ENCODE data around the gene ORM2. TPM values are rescaled to one million over a fixed set of nuclear protein-coding genes. Genes with fewer than 3 reads are reported as not detected.

ORM2 gene
- total and polyA plus RNA-seq, 2 of the 4 experiments (the other 2 are of a cell fraction), result not detected

DNA sequence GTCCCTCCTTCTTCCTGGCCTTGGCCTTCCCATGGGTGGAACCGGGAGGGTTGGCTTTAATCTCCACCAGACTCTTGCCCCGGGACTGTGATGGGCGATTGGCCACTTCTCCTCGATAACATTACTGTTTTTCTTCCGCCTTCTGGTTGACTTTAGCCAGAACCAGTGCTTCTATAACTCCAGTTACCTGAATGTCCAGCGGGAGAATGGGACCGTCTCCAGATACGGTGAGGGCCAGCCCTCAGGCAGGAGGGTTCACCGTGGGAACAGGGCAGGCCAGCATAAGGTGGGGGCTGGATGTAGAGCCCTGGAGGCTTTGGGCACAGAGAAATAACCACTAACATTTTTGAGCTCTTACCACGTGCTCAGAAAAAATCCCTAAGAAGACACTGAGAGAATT lies 967 bp downstream of the ORM2 start:
- DNase-seq (no peak), ATAC-seq (ENCODE audit: low read depth) (no peak)
- dilution Hi-C loops (cut with HindIII; ENCODE audit: low sequenced_read_pairs, unreplicated experiment), result no loop called here
- Histone ChIP-seq H3K4me3 (ENCODE audit: insufficient read depth, low read depth, low read length) (no peak overlapping the region), H3K9me1 (ENCODE audit: insufficient read depth, low read length) (no peaks in the 10 kb centered on the region; the same call in 1 of the 2 replicates), H4K91ac (ENCODE audit: insufficient read depth, low read depth, low read length) (no peak overlapping the region), H2BK20ac (ENCODE audit: low read depth, low read length) (no peak overlapping the region), H3K4me2 (ENCODE audit: low read depth, low read length) (no peak overlapping the region), H4K20me1 (ENCODE audit: insufficient read depth, low read length) (no peaks in the 10 kb centered on the region), H3K18ac (ENCODE audit: low read depth, low read length) (no peak overlapping the region), H3K14ac (replicated peaks; ENCODE audit: low read depth, low read length) (no peak overlapping the region), H3K9me3 (ENCODE audit: control insufficient read depth, insufficient read depth, low read length) (no peaks in the 10 kb centered on the region), H3K4ac (ENCODE audit: low read depth, low read length) (no peak overlapping the region), H3K36me3 (ENCODE audit: control insufficient read depth, insufficient read depth, low read length) (peaks cover 2% of the 10 kb centered on the region; the same call in 1 of the 2 replicates), H3K23ac (ENCODE audit: low read depth, low read length) (no peak overlapping the region), H2AK5ac (ENCODE audit: low read depth, low read length) (no peak overlapping the region), H2BK120ac (ENCODE audit: low read depth, low read length) (no peak overlapping the region), H3K79me1 (ENCODE audit: low read depth in 1 of 2, low read length in 2 of 2) (no peaks in the 10 kb centered on the region), H4K8ac (ENCODE audit: low read depth in 2 of 2, low read length in 2 of 2) (no peak overlapping the region), H3K4me1 (ENCODE audit: control insufficient read depth, insufficient read depth, low read length) (peaks cover 3% of the 10 kb centered on the region; the same call in 1 of the 2 replicates), H3K56ac (ENCODE audit: extremely low read depth, insufficient read depth, low read length) (no peak overlapping the region), H2BK15ac (ENCODE audit: low read depth, low read length) (no peak overlapping the region), H3K9ac (ENCODE audit: low read depth, low read length) (no peak overlapping the region), H2AK9ac (replicated peaks; ENCODE audit: low read depth, low read length, poor library complexity) (no peak overlapping the region), H3K27ac (ENCODE audit: insufficient read depth, low read length) (no peak overlapping the region), H4K5ac (ENCODE audit: low read depth, low read length) (no peak overlapping the region), H3K27me3 (ENCODE audit: control insufficient read depth, insufficient read depth, low read length) (no peaks in the 10 kb centered on the region), H2BK5ac (ENCODE audit: low read depth, low read length, poor library complexity, severe bottlenecking) (no peak overlapping the region), H2AFZ (replicated peaks; ENCODE audit: low read length, poor library complexity) (no peak overlapping the region)
- no peak for TF ChIP-seq CEBPB (IDR thresholded peaks at IDR 0.05; ENCODE audit: low read depth, low read length)
- TF ChIP-seq RCOR1 (IDR thresholded peaks at IDR 0.05; ENCODE audit: insufficient replicate concordance, low read length), result no peak
- no peak for TF ChIP-seq MAFK (IDR thresholded peaks at IDR 0.05; ENCODE audit: low read depth, low read length)
- TF ChIP-seq SMC3 (IDR thresholded peaks at IDR 0.05; ENCODE audit: low read depth, low read length), result no peak
- TF ChIP-seq, protein P1, sequence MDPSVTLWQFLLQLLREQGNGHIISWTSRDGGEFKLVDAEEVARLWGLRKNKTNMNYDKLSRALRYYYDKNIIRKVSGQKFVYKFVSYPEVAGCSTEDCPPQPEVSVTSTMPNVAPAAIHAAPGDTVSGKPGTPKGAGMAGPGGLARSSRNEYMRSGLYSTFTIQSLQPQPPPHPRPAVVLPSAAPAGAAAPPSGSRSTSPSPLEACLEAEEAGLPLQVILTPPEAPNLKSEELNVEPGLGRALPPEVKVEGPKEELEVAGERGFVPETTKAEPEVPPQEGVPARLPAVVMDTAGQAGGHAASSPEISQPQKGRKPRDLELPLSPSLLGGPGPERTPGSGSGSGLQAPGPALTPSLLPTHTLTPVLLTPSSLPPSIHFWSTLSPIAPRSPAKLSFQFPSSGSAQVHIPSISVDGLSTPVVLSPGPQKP (IDR thresholded peaks at IDR 0.05; ENCODE audit: borderline replicate concordance, low read depth, low read length), result no peak
- no peak for TF ChIP-seq CHD1 (IDR thresholded peaks at IDR 0.05; ENCODE audit: low read depth, low read length)
- TF ChIP-seq NFE2L2 (IDR thresholded peaks at IDR 0.05; ENCODE audit: low read depth, low read length), result no peak
- no peak for TF ChIP-seq RAD21 (IDR thresholded peaks at IDR 0.05; ENCODE audit: low read length)
- TF ChIP-seq, protein P2, sequence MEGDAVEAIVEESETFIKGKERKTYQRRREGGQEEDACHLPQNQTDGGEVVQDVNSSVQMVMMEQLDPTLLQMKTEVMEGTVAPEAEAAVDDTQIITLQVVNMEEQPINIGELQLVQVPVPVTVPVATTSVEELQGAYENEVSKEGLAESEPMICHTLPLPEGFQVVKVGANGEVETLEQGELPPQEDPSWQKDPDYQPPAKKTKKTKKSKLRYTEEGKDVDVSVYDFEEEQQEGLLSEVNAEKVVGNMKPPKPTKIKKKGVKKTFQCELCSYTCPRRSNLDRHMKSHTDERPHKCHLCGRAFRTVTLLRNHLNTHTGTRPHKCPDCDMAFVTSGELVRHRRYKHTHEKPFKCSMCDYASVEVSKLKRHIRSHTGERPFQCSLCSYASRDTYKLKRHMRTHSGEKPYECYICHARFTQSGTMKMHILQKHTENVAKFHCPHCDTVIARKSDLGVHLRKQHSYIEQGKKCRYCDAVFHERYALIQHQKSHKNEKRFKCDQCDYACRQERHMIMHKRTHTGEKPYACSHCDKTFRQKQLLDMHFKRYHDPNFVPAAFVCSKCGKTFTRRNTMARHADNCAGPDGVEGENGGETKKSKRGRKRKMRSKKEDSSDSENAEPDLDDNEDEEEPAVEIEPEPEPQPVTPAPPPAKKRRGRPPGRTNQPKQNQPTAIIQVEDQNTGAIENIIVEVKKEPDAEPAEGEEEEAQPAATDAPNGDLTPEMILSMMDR (conservative IDR thresholded peaks at IDR 0.05; ENCODE audit: low read depth, low read length), result no peak
- TF ChIP-seq RFX5 (IDR thresholded peaks at IDR 0.05; ENCODE audit: low read depth, low read length), result no peak
- TF ChIP-seq BHLHE40 (IDR thresholded peaks at IDR 0.05; ENCODE audit: low read depth, low read length), result no peak
- TF ChIP-seq POLR2A (IDR thresholded peaks at IDR 0.05; ENCODE audit: low read depth, low read length), result no peak
- TF ChIP-seq MAZ (IDR thresholded peaks at IDR 0.05; ENCODE audit: borderline replicate concordance, low read depth, low read length), result no peak
- no TSS peak for BruUV-seq (replicated peaks)
- intact Hi-C loops (cut with micrococcal nuclease), result loop anchor here (10.0 kb wide), 1 partner anchor 174 kb away; the partner anchor contains the start of gene WHRN
- WGBS, 2 experiments (ENCODE audit: extremely low coverage in 2 of 2, insufficient read length in 1 of 2), result 100% methylated on average over 3 of the region's 10 CpGs; no CpG with 5 or more reads in 1 of the 2 experiments
- CTCF ChIA-PET, result no interaction called here
- in situ Hi-C loops (cut with MboI; ENCODE audit: low sequenced_read_pairs), result no loop called here
- POLR2A ChIA-PET (ENCODE audit: unreplicated experiment), result no interaction called here

Data from IMR-90 (cell line).